Uterus (tissue), 4 donors: ENCODE results near the gene ZNF563. TPM values are rescaled to one million over a fixed set of nuclear protein-coding genes. Genes with fewer than 3 reads are reported as not detected.

Source experiments
- DNase-seq, 2 donors: peaks; one replicate each; pipeline ENCODE4 v3.0.0-alpha.2; 2019 to 2020
- H3K27ac ChIP-seq, 2 donors: fragments of 200-600 bp; sonication (generic); 1 replicate in 1 of 2; 2 replicates in 1 of 2; pipeline ENCODE4 v1.5.1; 2016 to 2018
- H3K27me3 ChIP-seq, 2 donors: fragments of 200-600 bp; sonication (generic); one replicate each; pipeline ENCODE4 v1.5.1; 2018 to 2019; ENCODE audit warnings: control low read depth in 1 of 2
- H3K36me3 ChIP-seq, 2 donors: fragments of 200-600 bp; sonication (generic); one replicate each; pipeline ENCODE4 v1.5.1; 2019; ENCODE audit warnings: control low read depth in 1 of 2
- H3K4me1 ChIP-seq, 2 donors: fragments of 200-600 bp; sonication (generic); one replicate each; pipeline ENCODE4 v1.5.1; 2018 to 2019; ENCODE audit warnings: control low read depth in 1 of 2
- H3K4me3 ChIP-seq, 2 donors: fragments of 200-600 bp; sonication (generic); 1 replicate in 1 of 2; 2 replicates in 1 of 2; pipeline ENCODE4 v1.5.1; 2018 to 2019; ENCODE audit warnings: mild to moderate bottlenecking in 1 of 2
- H3K9me3 ChIP-seq, 2 donors: fragments of 200-600 bp; sonication (generic); one replicate each; pipeline ENCODE4 v1.5.1; 2019; ENCODE audit warnings: control low read depth in 1 of 2
- CTCF ChIP-seq, 4 experiments: fragments of 200-600 bp in 2 of 4; fragments of 450-650 bp in 2 of 4; sonication (generic) in 2 of 4; IDR thresholded peaks; one replicate each; pipeline ENCODE4 v1.5.1; 2016 to 2019; ENCODE audit warnings: antibody characterized with exemption in 4 of 4, mild to moderate bottlenecking in 2 of 4, moderate library complexity in 1 of 4
- POLR2A ChIP-seq, 2 donors: fragments of 450-650 bp; IDR thresholded peaks; one replicate each; pipeline ENCODE4 v1.6.1; 2016; ENCODE audit warnings: antibody characterized with exemption in 2 of 2, mild to moderate bottlenecking in 1 of 2, moderate library complexity in 1 of 2
- intact Hi-C: fragments of 100-400 bp; cut with DNase I; formaldehyde crosslinking; loops from one replicate; pipeline ENCODE4 v1.15.1; 2023; ENCODE audit warnings: low total_unique reads
- total RNA-seq, 4 donors: library from RNA; depleted of rRNA in 3 of 4; stranded (reverse); fragments of >200 nt in 3 of 4; gene quantifications; one replicate each; pipeline versions ENCODE4 v1.1.0 to v1.2.4, GENCODE V29; 2014 to 2023
- donor health status: DM: yes; HTN: yes; CAD: no.

Gene ZNF563
- total RNA-seq, 4 donors from 2014 or later = 6.4 to 9.7 (median 7.9) TPM

GRCh38 chr19:12350185-12350889 is 16.9 kb upstream of the ZNF563 start:
- Histone ChIP-seq H3K4me1 (no peaks in the 10 kb centered on the region), H3K27ac (no peak overlapping the region), H3K36me3 (no peaks in the 10 kb centered on the region), H3K4me3 (no peak overlapping the region), H3K9me3 (peaks cover 0 to 48% of the 10 kb centered on the region in 2 donors), H3K27me3 (no peaks in the 10 kb centered on the region)
- no peak for DNase-seq
- intact Hi-C loops = no loop called here
- TF ChIP-seq POLR2A (IDR thresholded peaks at IDR 0.05) = no peak
- TF ChIP-seq CTCF (IDR thresholded peaks at IDR 0.05) = no peak

GRCh38 chr19:12346896-12347295 is 13.5 kb upstream of the ZNF563 start:
- intact Hi-C loops = no loop called here
- Histone ChIP-seq H3K4me1 (no peaks in the 10 kb centered on the region), H3K9me3 (peaks cover 0 to 35% of the 10 kb centered on the region in 2 donors)

GRCh38 chr19:12345197-12345596 is 11.8 kb upstream of the ZNF563 start:
- Histone ChIP-seq H3K9me3 (peaks cover 0 to 19% of the 10 kb centered on the region in 2 donors), H3K4me3 (no peak overlapping the region), H3K27me3 (no peaks in the 10 kb centered on the region), H3K4me1 (no peaks in the 10 kb centered on the region), H3K27ac (no peak overlapping the region), H3K36me3 (no peaks in the 10 kb centered on the region)
- TF ChIP-seq POLR2A (IDR thresholded peaks at IDR 0.05) (no peak), CTCF (IDR thresholded peaks at IDR 0.05) (no peak)
- intact Hi-C loops = no loop called here
- DNase-seq = no peak

More at GRCh38 chr19:12346896-12347295, 13.5 kb upstream of the ZNF563 start:
- no peak for DNase-seq
- no peak for TF ChIP-seq CTCF (IDR thresholded peaks at IDR 0.05)
- no peak for TF ChIP-seq POLR2A (IDR thresholded peaks at IDR 0.05)
- H3K4me3 ChIP-seq = no peak overlapping the region
- no peaks in the 10 kb centered on the region for H3K27me3 ChIP-seq
- H3K27ac ChIP-seq = no peak overlapping the region
- H3K36me3 ChIP-seq = no peaks in the 10 kb centered on the region

- intact Hi-C loops = no loop called here
- no peak for TF ChIP-seq CTCF (IDR thresholded peaks at IDR 0.05)
- no peak for TF ChIP-seq POLR2A (IDR thresholded peaks at IDR 0.05)
- H3K9me3 ChIP-seq = no peaks in the 10 kb centered on the region
- H3K4me3 ChIP-seq = no peak overlapping the region
- no peak overlapping the region for H3K27ac ChIP-seq
- no peak for DNase-seq
- peaks cover 0 to 5% of the 10 kb centered on the region in 2 donors for H3K4me1 ChIP-seq
- no peaks in the 10 kb centered on the region for H3K27me3 ChIP-seq
- H3K36me3 ChIP-seq = no peaks in the 10 kb centered on the region
Observed at GRCh38 chr19:12331211-12331941, 2.1 kb downstream of the ZNF563 start.

- Histone ChIP-seq H3K9me3 (no peaks in the 10 kb centered on the region), H3K4me3 (no peak overlapping the region), H3K36me3 (no peaks in the 10 kb centered on the region), H3K4me1 (peaks cover 0 to 5% of the 10 kb centered on the region in 2 donors), H3K27me3 (no peaks in the 10 kb centered on the region), H3K27ac (no peak overlapping the region)
- intact Hi-C loops = no loop called here
- TF ChIP-seq CTCF (IDR thresholded peaks at IDR 0.05) (no peak), POLR2A (IDR thresholded peaks at IDR 0.05) (no peak)
- DNase-seq = no peak
Observed at GRCh38 chr19:12330340-12330739, 3.1 kb downstream of the ZNF563 start.
